AG04450 (cell line): Measurements from ENCODE around the gene FOXA3. TPM values are rescaled to one million over a fixed set of nuclear protein-coding genes. Genes with fewer than 3 reads are reported as not detected.
A peak's percentile ranks its signal among the peaks of the same experiment; 100 is the strongest.

Experiments used
- CTCF ChIA-PET: fragments of 300-600, 350-600 bp; formaldehyde crosslinking; extraction: SDS; loops from one replicate; lab custom pipeline; 2022; ENCODE audit warnings: antibody characterized with exemption, inconsistent platforms; lab: Charles Lee
- POLR2A ChIA-PET: fragments of 350-600 bp; formaldehyde crosslinking; extraction: SDS; loops from one replicate; lab custom pipeline; 2021; ENCODE audit warnings: antibody characterized with exemption, inconsistent platforms; lab: Yijun Ruan, JAX
- DNase-seq: peaks from one replicate; pipeline ENCODE4 v3.0.0-alpha.2; 2011; ENCODE audit warnings: low read depth, low spot score
- H3K27ac ChIP-seq: one replicate; pipeline ENCODE4 v1.5.1; 2012; ENCODE audit warnings: low read depth, low read length, control low read depth
- H3K27me3 ChIP-seq: one replicate; pipeline ENCODE4 v1.6.0; 2012; ENCODE audit warnings: low read length; ENCODE audit not compliant: control insufficient read depth, insufficient read depth
- H3K4me3 ChIP-seq: 2 replicates; pipeline ENCODE4 v1.5.1; 2011; ENCODE audit warnings: mild to moderate bottlenecking, low read depth, low read length, control low read depth
- H3K9me3 ChIP-seq: 2 replicates; pipeline ENCODE4 v1.5.1; 2012; ENCODE audit warnings: low read length; ENCODE audit not compliant: control insufficient read depth, insufficient read depth
- polyA plus RNA-seq: library from polyadenylated mRNA; depleted of rRNA; stranded (reverse); fragments of >200 nt; gene quantifications from 2 replicates; pipeline ENCODE4 v1.2.3, GENCODE V29; 2011
- TF ChIP-seq, protein P1 (sequence below): IDR thresholded peaks from 2 replicates; pipeline ENCODE4 v1.5.1; 2011; ENCODE audit warnings: low read depth, low read length, control low read depth, inconsistent platforms

FOXA3 gene
- polyA plus RNA-seq, 1 experiment = not detected

DNA sequence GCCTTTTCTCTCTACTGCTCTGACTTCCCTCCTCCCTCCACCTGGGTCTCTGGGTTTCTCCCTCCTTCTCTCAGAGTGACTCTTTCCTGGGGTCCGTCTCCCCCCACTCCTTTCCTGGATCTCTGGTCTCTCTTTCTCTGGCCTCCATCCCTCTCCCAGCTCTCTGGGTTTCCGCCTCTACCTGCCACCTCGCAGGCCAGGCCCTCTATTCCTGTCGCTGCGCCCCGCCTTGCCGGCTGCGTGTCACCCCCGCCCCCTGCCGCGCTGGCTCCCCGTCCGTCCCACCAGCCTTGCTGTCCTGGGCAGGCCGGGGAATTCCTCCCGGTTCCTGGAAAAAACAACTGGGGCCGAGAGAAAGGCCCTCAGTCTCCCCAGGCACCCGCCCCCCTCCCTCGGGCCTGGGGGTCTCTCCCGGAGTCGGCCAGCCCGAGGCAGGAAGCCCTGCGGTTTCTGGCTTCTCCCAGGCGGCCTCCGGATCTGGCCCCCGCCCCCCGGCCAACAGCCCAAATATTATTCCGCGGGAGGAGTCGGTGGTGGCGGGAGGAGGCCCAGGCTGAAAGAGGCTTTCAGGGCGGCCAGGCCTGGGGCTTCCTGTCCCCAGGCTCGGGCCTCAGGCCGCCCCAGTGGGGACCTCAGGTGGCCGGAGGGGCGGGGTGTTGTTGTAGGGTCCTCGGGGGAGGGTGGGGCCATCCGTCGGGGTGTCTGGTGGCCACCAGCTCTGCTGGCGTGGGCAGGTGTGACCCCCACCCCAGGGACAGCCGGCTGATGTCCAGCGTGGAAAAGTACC, 12.5 kb downstream of the FOXA3 start:
- Histone ChIP-seq H3K27me3 (peaks cover 6% of the 10 kb centered on the region), H3K4me3 (no peak overlapping the region), H3K9me3 (no peaks in the 10 kb centered on the region; the same call in 1 of the 2 replicates), H3K27ac (peak overlapping the region; percentile 39)
- DNase-seq = no peak
- TF ChIP-seq, protein P1, sequence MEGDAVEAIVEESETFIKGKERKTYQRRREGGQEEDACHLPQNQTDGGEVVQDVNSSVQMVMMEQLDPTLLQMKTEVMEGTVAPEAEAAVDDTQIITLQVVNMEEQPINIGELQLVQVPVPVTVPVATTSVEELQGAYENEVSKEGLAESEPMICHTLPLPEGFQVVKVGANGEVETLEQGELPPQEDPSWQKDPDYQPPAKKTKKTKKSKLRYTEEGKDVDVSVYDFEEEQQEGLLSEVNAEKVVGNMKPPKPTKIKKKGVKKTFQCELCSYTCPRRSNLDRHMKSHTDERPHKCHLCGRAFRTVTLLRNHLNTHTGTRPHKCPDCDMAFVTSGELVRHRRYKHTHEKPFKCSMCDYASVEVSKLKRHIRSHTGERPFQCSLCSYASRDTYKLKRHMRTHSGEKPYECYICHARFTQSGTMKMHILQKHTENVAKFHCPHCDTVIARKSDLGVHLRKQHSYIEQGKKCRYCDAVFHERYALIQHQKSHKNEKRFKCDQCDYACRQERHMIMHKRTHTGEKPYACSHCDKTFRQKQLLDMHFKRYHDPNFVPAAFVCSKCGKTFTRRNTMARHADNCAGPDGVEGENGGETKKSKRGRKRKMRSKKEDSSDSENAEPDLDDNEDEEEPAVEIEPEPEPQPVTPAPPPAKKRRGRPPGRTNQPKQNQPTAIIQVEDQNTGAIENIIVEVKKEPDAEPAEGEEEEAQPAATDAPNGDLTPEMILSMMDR = no peak
- ChIA-PET CTCF (interaction anchor here (1.0 kb wide), 2 partner anchors 13 to 60 kb away, joined by 3 to 9 read pairs; partner anchors contain the start of gene FOXA3), POLR2A (interaction anchor here (0.6 kb wide), 1 partner anchor 13 kb away, joined by 3 read pairs; no protein-coding TSS in a partner anchor)

DNA sequence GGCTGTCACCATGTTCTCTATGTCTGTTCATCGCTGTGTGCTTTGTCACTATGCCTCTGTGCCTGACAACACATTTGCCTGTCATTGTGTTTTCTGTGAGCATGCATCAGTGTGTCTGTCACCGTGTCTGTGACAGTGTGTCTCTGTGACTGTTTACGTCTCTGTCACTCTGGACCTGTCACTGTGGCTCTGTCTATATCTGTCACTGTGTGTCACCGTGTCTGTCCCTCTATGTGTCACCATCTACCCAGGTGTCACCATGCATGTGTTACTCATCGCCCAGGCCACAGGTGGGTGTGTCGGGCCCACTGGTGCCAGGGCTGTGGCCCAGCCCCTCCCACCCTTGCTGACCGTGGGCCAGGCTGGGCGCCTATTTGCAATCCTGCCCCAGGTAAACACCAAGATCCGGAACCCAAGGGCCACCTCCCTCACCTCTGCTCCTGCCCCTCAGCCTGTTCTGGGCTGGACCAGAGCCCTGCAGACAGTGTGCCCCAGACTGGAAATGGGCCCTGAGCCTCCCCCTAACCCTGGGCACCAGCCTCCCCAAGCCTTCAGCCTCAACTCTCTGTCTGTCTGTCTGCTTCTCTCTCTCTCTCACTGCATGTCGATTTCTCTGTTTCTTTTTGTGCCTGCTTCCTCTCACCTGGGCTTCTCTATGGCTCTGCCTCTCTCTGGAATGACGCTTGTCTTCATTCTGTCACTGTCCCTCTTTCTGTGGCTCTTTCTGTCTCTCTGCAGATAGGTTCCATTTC, 14.1 kb downstream of the FOXA3 start:
- CTCF ChIA-PET = no interaction called here
- POLR2A ChIA-PET = no interaction called here
- Histone ChIP-seq H3K27ac (no peak overlapping the region), H3K9me3 (no peaks in the 10 kb centered on the region; the same call in 1 of the 2 replicates), H3K27me3 (peaks cover 6% of the 10 kb centered on the region), H3K4me3 (no peak overlapping the region)
- TF ChIP-seq, protein P1 = no peak
- DNase-seq = no peak

DNA sequence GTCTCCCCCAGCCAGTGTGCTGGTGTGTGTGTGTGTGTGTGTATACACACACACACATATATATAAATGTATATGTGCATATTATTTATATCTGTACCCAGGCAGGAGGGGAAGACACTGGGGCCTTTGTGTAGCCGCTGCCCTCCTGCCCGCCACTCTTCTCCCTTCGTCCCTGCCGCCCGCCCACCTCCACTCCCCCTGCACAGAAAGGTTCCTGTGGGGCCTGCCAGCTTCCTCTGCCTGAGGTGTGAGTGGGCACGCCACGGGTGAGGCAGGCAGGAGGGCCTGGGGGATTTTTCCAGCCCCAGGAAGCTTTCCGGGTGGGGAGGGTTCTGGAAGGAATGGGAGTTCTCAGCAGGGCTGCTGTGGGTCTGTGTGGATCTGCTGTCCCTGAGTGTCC, 14.9 kb downstream of the FOXA3 start:
- DNase-seq = no peak
- H3K27ac ChIP-seq = no peak overlapping the region
- H3K4me3 ChIP-seq = no peak overlapping the region
- TF ChIP-seq, protein P1 = no peak
- peaks cover under 1% of the 10 kb centered on the region for H3K27me3 ChIP-seq
- POLR2A ChIA-PET = no interaction called here
- H3K9me3 ChIP-seq = no peaks in the 10 kb centered on the region; the same call in 1 of the 2 replicates
- CTCF ChIA-PET = interaction anchor here (0.5 to 1.7 kb wide), 4 partner anchors 8 to 344 kb away, joined by 3 to 9 read pairs (median 7); partner anchors contain the start of gene FOXA3

DNA sequence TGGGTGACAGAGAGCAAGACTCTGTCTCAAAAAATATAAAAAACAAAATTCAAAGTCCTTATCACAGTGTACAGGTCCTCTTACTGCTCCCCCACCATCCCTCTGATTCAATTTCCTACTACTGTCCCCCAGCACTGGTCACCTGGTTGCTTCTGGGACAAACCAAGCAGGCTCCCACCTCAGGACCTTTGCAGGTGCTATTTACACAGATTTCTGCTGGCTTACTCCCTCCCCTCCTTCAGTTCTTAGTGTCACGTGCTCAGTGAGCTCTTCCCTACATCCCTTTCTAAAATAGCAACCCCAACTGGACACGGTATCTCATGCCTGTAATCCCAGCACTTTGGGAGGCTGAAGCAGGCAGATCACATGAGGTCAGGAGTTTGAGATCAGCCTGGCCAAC, 15.8 kb downstream of the FOXA3 start:
- CTCF ChIA-PET = interaction anchor here (1.4 to 1.7 kb wide), 2 partner anchors 16 to 63 kb away, joined by 7 read pairs; partner anchors contain the start of gene FOXA3
- POLR2A ChIA-PET = no interaction called here
- TF ChIP-seq, protein P1 = no peak
- H3K4me3 ChIP-seq = no peak overlapping the region
- no peak overlapping the region for H3K27ac ChIP-seq
- no peak for DNase-seq
- H3K9me3 ChIP-seq = peaks cover 4% of the 10 kb centered on the region; the same call in 1 of the 2 replicates
- no peaks in the 10 kb centered on the region for H3K27me3 ChIP-seq
